Upper lobe of left lung (tissue), 4 donors: ENCODE results near the gene EXTL1.

Experiments
- CTCF ChIP-seq, 6 experiments: fragments of 450-650 bp in 4 of 6; fragments of 200-600 bp in 2 of 6; sonication (generic) in 2 of 6; IDR thresholded peaks; one replicate each; pipeline ENCODE4 v1.5.1; 2016 to 2019; ENCODE audit warnings: antibody characterized with exemption in 6 of 6
- POLR2A ChIP-seq, 4 donors: fragments of 450-650 bp; IDR thresholded peaks; one replicate each; pipeline ENCODE4 v1.5.1; 2016 to 2017; ENCODE audit warnings: antibody characterized with exemption in 4 of 4, mild to moderate bottlenecking in 2 of 4
- POLR2AphosphoS5 ChIP-seq, 2 donors: sonication (generic); formaldehyde crosslinking; IDR thresholded peaks; one replicate each; pipeline ENCODE4 v1.5.1; 2017; ENCODE audit warnings: antibody characterized with exemption in 2 of 2

GRCh38 chr1:25990251-25990650 is 31.3 kb upstream of the EXTL1 start:
- TF ChIP-seq CTCF (IDR thresholded peaks at IDR 0.05), result no peak
- TF ChIP-seq POLR2A (IDR thresholded peaks at IDR 0.05), result no peak
- TF ChIP-seq POLR2AphosphoS5 (IDR thresholded peaks at IDR 0.05), result no peak
